Skin epidermis (tissue), 12 donors: Measurements from ENCODE around the gene VAPB.

Experiments used
- H3K27ac ChIP-seq, 21 experiments: fragments of 200-600 bp; sonication (generic) in 11 of 21; one replicate each; pipeline ENCODE4 v1.5.0; 2020; ENCODE audit warnings: mild to moderate bottlenecking in 3 of 21, inconsistent platforms in 2 of 21, moderate library complexity in 2 of 21
- H3K4me3 ChIP-seq, 7 experiments: fragments of 200-600 bp; sonication (generic) in 2 of 7; one replicate each; pipeline ENCODE4 v1.5.0; 2020; ENCODE audit warnings: inconsistent platforms in 2 of 7, mild to moderate bottlenecking in 2 of 7, moderate library complexity in 1 of 7

Gene VAPB

GRCh38 chr20:58432186-58432954 lies 43.3 kb downstream of the VAPB start:
- no peak overlapping the region for H3K4me3 ChIP-seq
- no peak overlapping the region for H3K27ac ChIP-seq

- Histone ChIP-seq H3K27ac (no peak overlapping the region), H3K4me3 (no peak overlapping the region)
These were observed 44.1 kb downstream of the VAPB start for GRCh38 chr20:58433029-58433647.

GRCh38 chr20:58433759-58434158 lies 44.7 kb downstream of the VAPB start:
- no peak overlapping the region for H3K4me3 ChIP-seq
- H3K27ac ChIP-seq = no peak overlapping the region

- Histone ChIP-seq H3K27ac (no peak overlapping the region), H3K4me3 (no peak overlapping the region)
These were observed 45.3 kb downstream of the VAPB start for GRCh38 chr20:58434326-58434725.

- H3K27ac ChIP-seq = no peak overlapping the region
- no peak overlapping the region for H3K4me3 ChIP-seq
These were observed 46.2 kb downstream of the VAPB start for GRCh38 chr20:58435237-58435636.

- Histone ChIP-seq H3K27ac (no peak overlapping the region), H3K4me3 (no peak overlapping the region)
These were observed 48.0 kb downstream of the VAPB start for GRCh38 chr20:58436868-58437645.

- Histone ChIP-seq H3K4me3 (no peak overlapping the region), H3K27ac (peak overlapping the region in 3 of 21 experiments; percentile 5 to 37 (median 14))
These were observed 50.2 kb downstream of the VAPB start for GRCh38 chr20:58438970-58439808.

GRCh38 chr20:58440021-58440767 lies 51.2 kb downstream of the VAPB start:
- H3K27ac ChIP-seq = peak overlapping the region in 1 of 21 experiments; percentile 14
- H3K4me3 ChIP-seq = no peak overlapping the region

- Histone ChIP-seq H3K4me3 (no peak overlapping the region), H3K27ac (no peak overlapping the region)
These were observed 52.7 kb downstream of the VAPB start for GRCh38 chr20:58441723-58442122.

GRCh38 chr20:58444746-58445255 lies 55.8 kb downstream of the VAPB start:
- H3K4me3 ChIP-seq = no peak overlapping the region
- no peak overlapping the region for H3K27ac ChIP-seq

GRCh38 chr20:58446264-58446959 lies 57.4 kb downstream of the VAPB start:
- Histone ChIP-seq H3K27ac (no peak overlapping the region), H3K4me3 (no peak overlapping the region)

- H3K4me3 ChIP-seq = no peak overlapping the region
These were observed 57.9 kb downstream of the VAPB start for GRCh38 chr20:58446960-58447265.

GRCh38 chr20:58447511-58448391 lies 58.7 kb downstream of the VAPB start:
- Histone ChIP-seq H3K27ac (no peak overlapping the region), H3K4me3 (no peak overlapping the region)

More at GRCh38 chr20:58446960-58447265, 57.9 kb downstream of the VAPB start:
- H3K27ac ChIP-seq = no peak overlapping the region

GRCh38 chr20:58448958-58449357 lies 59.9 kb downstream of the VAPB start:
- no peak overlapping the region for H3K4me3 ChIP-seq
- H3K27ac ChIP-seq = no peak overlapping the region

GRCh38 chr20:58449681-58450221 lies 60.7 kb downstream of the VAPB start:
- Histone ChIP-seq H3K4me3 (no peak overlapping the region), H3K27ac (no peak overlapping the region)

GRCh38 chr20:58450254-58450653 lies 61.2 kb downstream of the VAPB start:
- H3K27ac ChIP-seq = no peak overlapping the region
- H3K4me3 ChIP-seq = no peak overlapping the region

GRCh38 chr20:58452667-58453255 lies 63.7 kb downstream of the VAPB start:
- no peak overlapping the region for H3K27ac ChIP-seq
- H3K4me3 ChIP-seq = no peak overlapping the region
